CD4-positive, alpha-beta T cell treated with Interleukin-17A for 4 hours (primary cell): ENCODE results near the gene LONP2.
"Not testable (repeated sequence)": the region's sequence is repeated elsewhere in the genome, so short reads cannot be mapped to it uniquely, and the experiment has no call there.

Experiments
- DNase-seq: peaks from one replicate; pipeline ENCODE4 v3.0.0-alpha.2; 2020; ENCODE audit warnings: mixed read lengths

LONP2 gene

GRCh38 chr16:48370229-48370628 lies 126.1 kb downstream of the LONP2 start:
- no peak for DNase-seq

- DNase-seq, result not testable (repeated sequence)
Observed at GRCh38 chr16:48370668-48371392, 126.7 kb downstream of the LONP2 start.

DNA sequence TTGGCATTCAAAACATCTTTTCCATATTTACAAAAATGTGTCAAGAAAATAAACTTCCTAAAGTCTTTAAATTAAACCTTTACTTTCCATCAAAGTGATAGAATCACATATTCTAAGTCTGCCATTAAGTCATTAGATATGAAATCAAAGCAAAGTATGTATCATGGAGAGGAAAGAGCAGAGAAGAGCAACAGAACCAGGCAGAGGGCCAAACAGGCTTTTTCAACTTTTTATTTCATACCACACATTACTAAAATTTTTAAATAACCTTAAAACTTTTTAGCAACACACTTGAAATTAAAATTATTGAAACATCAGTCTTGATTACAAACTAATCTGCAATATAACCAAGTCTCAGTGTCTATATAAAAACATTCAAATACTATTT lies 127.3 kb downstream of the LONP2 start:
- no peak for DNase-seq

DNA sequence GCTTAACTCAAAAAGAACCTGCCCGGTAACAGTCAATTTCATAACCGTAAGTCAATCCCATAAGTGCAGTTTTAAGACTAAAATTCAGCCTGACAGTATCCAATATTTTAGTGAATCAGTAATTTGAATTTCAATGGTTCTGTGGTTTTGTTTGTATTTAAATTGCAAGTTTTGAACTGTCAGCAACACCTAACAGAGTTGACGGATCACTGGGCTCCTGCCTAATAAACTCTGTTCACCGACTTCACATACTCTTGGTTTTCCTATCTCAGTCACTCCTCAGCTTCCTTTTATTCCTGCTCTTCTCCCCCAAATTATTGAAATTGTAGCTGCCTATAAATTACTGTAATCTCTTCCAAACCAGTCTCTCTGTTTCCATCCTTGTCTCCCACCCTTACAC lies 128.6 kb downstream of the LONP2 start:
- DNase-seq, result no peak

DNA sequence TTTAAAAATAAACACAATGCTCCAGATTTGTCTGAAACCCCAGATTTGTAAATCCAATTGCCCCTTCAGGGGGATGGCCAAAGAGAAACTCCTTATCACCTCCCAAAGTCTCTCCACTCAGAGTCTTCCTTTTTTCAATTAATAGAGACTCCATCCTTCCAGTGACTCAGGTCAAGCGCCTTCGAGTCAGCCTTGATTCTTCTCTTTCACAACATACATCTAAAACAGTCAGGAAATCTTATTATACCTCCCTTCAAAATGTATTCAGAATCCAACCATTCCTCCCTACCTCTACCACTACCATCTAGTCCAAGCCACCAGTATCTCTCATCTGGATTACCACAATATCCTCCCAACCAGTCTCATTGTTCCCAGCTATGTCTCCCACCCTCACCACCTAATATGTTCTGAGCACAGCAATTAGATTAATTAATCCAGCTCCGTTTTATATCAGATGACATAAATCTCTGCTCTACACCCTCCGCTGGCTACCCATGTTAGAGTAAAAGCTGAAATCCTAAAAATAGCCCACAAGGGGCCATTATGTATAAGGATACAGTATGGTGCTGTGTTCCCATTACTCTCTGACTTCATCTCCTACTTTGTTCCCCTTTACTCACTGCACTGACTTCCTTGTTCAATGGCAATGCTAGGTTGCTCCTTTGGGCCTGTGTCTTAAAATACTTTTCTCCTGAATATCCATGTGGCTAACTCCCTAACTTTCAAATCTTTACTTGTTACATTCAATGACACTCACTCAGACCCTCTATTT lies 129.3 kb downstream of the LONP2 start:
- no peak for DNase-seq

- DNase-seq, result no peak
Observed at GRCh38 chr16:48374255-48374654, 130.2 kb downstream of the LONP2 start.

- not testable (repeated sequence) for DNase-seq
Observed at GRCh38 chr16:48377301-48377700, 133.2 kb downstream of the LONP2 start.

DNA sequence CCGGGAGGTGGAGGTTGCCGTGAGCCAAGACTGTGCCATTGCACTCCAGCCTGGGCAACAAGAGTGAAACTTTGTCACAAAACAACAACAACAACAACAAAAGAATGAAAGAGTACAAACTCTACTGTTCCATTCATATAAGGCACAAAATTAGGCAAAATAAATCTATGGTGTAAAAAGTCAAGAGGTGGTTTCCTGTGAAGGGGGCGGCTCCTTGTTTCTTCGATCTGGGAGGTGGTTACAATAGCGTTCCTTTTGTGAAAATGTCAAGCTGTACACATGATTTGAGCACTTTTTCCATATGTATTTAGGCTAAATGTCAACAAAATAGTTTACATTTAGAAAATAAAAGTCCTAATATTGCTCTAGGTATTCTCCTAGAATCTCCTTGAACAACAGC lies 134.2 kb downstream of the LONP2 start:
- no peak for DNase-seq

- no peak for DNase-seq
Observed at GRCh38 chr16:48378836-48379235, 134.7 kb downstream of the LONP2 start.

GRCh38 chr16:48381201-48381600 lies 137.1 kb downstream of the LONP2 start:
- no peak for DNase-seq

DNA sequence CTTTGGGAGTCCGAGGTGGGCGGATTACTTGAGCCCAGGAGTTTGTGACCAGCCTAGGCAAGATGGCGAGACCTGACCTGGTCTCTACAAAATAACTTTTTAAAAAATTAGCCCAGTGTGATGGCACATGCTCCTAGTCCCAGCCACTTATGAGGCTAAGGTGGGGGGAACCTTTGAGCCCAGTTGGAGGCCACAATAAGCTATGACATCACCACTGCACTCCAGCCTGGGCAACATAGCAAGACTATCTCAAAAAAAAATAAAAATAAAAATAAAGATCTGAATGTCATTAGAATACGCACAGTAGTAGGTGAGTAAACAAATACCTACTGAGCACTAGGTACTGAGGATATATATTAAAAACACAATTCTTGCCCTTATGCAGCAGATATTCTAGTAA lies 138.0 kb downstream of the LONP2 start:
- DNase-seq, result no peak

DNA sequence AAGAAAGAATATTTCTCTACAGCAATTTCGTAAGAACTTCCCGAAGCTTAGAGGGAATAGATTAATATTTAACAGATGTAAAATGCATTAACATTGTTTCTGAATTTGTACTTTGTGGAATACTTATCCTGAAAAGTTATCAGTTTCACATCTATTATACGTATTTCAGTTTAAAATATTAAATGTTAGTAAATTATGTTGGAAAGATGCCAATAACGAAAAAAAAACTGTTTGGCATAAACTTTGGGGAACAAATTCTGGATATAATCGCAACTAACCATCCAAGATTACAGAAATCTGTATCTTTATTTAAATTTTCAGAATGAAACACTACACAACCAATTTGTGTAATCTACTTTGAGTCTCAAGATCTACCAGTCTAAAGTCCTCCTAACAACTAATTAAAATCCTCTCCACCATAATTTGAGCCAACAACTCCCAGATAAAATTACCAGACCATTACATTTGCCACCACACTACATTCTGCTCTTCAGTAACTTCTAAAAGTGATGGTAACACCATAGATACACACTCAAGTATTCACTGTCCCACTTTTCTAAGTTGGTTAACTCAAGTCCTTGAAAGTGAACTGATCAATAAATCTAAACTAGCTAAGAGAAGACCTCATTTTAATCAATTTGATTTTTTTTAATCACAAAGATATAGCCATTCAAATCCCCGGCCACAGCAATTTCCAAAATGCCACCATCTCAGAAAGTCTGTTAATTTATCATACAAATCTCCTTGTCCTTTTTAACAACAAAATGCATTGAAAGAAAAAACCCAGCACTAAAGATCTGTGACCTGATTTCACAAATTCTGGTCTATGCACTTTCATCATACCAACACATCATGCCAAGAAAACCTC lies 139.1 kb downstream of the LONP2 start:
- no peak for DNase-seq

DNA sequence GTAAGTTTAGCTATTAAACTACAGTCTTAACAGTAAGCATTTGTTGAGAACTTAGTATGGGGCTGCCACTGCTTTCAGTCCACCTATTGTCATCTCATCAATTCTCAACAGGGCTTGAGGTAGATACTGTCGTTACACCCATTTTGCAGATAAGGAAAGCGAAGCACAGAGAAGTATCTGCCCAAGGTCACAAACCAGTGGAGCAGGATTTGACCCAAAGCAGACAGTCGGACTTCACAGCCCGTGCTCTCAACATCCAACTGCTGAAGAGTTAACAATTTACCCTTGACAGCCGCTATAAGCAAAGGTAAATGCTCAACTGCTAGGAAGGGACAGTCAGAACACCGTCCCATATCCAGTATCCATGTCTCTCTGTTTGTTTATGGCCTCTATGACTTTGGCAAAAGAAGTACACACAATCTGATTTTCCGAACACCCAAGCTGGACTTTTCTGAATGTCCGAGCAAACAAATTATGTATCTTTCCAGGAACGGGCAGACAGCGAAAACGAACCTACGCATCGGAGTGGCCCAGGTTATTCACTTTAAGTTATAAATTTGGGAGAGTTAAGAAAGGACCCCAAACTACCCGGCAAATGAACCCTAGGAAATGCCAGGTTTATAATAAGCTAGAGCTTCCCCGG lies 139.9 kb downstream of the LONP2 start:
- no peak for DNase-seq

- peak; percentile 39 for DNase-seq
Observed at GRCh38 chr16:48384520-48385252, 140.6 kb downstream of the LONP2 start.

- peak; percentile 92 for DNase-seq
Observed at GRCh38 chr16:48385253-48386150, 141.4 kb downstream of the LONP2 start, which contains the start of gene SIAH1. TSS of gene SIAH1 (minus strand) at chr16:48385413. CDS start at chr16:48362428, 22,985 bp downstream.

DNA sequence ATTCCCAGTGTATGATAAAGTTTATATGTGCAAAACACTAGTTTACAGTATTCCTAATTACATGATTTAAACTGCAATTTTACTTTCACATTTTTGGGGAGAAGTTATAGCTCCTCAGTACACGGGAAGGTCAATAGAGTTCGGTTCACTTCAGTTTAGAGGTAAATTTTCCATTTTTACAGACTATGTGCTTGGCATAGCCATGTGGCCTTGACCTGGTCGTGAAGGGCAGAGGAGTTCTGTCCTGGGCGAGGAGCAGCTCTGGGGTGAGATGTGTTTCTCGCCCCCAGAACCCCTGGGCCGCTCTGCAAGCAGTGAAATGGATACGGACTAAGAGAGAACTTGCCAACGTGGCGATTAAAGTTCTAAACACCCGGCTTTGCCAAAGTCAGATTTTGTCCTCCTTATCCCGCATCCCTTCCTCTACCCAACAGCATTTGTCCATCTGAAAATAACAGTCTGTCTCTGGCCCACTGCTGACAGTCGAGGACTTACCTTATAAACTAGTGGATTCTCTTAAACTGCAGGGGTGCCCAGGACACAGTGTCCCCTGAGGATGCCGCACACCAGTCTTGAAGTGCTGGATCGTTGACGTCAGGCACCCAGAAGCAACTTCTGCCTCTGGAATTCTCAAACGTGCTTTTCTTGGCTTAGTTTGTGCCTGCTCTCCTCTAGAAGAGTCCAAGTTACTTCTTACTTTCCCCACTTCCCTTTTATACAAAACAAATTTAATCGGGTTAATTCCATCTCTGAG lies 142.6 kb downstream of the LONP2 start:
- DNase-seq, result no peak

DNA sequence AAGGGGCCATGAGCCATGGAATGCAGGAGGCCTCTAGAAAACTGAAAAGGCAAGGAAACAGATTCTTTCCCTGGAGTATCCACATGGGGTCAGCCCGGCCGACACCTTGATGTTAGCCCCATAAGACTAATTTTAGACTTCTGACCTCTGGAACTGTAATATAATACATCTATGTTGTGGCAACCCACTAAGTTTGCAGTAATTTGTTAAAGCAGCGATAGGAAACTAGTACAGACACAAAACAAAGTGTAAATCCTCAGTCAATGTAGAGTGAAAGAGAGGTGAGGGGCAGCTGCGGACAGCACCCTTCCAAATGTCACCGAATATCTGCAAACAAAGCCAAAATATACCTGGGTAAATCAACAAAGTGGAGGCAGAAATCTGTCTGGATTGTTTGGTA lies 148.3 kb downstream of the LONP2 start:
- DNase-seq, result no peak

- DNase-seq, result no peak
Observed at GRCh38 chr16:48393485-48394354, 149.6 kb downstream of the LONP2 start.

GRCh38 chr16:48394355-48394703 lies 150.2 kb downstream of the LONP2 start:
- no peak for DNase-seq
